Activated CD8-positive, alpha-beta memory T cell treated with anti-CD3 and anti-CD28 coated beads for 1 hour (primary cell): ENCODE measurements around the gene PAGR1.
"Not testable (repeated sequence)": the region's sequence is repeated elsewhere in the genome, so short reads cannot be mapped to it uniquely, and the experiment has no call there.

Experiments
- DNase-seq, 2 donors: peaks; one replicate each; pipeline ENCODE4 v3.0.0-alpha.2; 2020; ENCODE audit warnings: low read depth in 1 of 2; ENCODE audit errors: extremely low read depth in 1 of 2

PAGR1 gene

DNA sequence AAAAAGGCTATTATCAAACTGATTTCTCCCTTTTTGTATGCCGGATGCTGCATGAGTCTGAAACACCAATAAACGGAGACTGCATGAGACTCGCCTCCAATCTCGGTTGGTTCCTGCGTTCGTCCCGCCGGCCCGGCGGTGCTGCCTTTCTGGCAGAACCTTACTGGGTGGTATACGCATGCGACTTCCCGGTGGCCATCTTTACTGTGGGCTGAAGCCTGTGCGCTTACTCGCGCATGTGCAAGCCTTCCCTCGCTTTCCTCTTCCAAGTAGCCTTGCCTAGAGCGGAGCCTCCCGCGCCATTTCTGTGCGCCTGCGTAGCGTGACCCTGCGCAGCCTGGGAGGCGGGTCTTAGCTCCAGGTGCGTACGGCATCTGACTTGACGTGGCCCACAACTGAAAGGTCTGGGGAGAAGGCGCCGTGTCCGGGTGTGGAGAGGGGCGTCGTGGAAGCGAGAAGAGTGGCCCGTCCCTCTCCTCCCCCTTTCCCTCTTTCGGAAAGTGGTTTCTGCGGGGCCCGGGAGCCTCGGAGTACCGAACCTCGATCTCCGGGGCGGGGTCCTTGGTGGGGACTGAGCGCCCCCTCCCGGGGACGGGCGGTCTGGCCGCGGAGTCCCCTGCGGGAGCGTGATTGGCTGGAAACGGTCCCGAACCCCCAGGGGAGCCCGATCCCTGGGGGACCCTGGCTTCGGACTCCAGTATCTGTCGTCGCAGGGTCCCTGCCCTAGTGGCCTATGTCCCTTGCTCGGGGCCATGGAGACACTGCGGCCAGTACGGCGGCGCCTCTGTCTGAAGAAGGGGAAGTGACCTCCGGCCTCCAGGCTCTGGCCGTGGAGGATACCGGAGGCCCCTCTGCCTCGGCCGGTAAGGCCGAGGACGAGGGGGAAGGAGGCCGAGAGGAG is at the start of gene PAGR1:
TSS of gene PAGR1 (plus strand) at position 360 of the 901 bp plus-strand sequence. CDS start at position 734, 374 bp downstream.
- peak; percentile 95 to 98 for DNase-seq

DNA sequence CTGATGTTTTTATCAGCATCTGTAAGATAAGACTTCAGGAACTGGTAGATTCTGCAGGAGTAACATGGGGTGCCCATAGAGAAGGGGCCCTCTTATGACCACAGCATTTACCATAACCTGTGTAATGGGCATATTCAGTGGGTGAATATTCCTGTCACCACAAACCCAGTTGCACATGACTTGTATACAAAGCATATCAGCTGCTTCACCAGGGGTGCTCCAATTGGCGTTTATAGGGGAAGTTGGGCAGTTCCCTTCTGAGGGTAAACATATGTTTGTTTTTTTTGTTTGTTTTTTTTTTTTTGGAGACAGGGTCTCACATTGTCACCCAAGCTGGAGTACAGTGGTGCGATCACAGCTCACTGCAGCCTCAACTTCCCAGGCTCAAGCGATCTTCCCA is 49.4 kb upstream of the PAGR1 start:
- DNase-seq: no peak

DNA sequence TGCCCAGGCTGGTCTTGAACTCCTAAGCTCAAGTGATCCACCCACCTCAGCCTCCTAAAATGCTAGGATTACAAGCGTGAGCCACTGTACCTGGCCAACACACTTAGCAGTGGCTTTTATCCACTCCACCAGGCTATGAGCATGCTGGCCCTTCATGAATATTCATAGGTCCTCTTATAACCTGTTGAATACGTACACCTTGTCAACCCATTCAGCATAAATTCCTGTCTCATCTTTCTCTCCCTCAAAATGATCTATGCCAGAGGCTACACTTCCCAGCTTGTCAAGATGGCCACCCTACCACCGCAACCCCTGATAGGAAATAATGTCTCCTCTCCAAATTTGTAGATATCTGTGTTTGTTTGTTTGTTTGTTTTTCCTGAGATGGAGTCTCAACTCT is 48.9 kb upstream of the PAGR1 start:
- DNase-seq: no peak

DNA sequence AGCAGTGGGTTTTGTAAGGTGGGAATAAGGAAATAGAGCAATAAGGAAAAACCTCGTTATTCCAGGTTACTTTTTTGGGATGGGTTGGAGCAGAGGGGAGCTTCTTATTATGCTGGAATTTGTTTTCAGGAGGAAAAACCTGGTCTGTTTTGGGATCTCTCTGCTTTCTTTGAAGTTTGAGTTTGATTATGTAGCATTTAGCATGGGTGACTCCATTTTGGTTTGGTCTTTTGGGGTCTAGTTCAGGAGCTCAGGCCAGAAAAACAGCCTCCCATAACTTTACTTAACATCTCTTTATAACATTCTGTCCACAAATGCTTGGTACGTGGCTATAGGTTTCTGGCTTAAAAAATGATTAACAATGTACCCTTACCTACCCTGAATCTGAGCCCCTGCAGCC is 46.4 kb upstream of the PAGR1 start:
- no peak for DNase-seq

DNA sequence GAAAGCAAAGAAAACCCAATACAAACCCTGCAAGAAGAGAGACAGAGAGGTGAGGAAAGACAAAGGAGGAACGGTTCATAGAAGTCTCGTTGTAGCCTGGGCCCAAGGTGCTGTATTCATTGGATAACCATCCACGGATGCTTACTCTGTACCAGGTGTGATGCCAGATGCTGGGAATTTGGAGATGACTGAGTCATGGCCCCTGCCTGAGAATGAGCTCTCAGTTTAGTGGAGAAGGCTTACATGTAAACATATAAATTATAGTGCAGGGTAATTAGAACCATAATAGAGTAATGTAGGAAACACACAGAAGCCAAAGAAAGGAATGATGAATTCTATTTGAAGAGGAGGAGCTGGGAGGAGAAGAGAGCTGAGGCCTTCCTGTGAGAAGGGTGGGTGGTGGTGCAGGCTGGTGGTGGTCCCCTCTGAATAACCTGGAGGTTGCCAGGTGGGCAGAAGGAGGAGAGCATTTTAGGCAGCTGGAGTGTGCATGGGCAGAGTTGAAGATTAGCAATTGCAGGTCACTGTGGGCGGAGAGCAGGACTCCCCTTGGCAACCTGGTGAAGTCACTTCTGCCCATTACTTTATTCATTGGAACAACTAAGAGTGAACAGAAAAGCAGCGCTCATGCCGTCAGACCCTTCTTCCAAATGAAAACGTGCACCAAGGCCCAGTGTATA is 45.6 kb upstream of the PAGR1 start:
- DNase-seq: no peak

DNA sequence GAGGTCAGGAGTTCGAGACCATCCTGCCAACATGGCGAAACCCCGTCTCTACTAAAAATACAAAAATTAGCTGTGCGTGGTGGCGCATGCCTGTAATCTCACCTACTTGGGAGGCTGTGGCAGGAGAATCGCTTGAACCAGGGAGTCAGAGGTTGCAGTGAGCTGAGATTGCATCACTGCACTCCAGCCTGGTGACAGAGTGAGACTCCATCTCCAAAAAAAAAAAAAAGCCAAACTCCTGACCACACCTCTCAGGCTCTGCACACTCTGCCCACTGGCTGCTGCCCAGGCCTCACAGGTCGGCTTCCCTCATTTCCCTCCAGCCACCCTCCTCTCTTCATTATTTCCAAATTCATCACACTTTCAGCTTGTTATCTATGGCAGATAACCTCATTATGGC is 43.6 kb upstream of the PAGR1 start:
- DNase-seq: not testable (repeated sequence)

DNA sequence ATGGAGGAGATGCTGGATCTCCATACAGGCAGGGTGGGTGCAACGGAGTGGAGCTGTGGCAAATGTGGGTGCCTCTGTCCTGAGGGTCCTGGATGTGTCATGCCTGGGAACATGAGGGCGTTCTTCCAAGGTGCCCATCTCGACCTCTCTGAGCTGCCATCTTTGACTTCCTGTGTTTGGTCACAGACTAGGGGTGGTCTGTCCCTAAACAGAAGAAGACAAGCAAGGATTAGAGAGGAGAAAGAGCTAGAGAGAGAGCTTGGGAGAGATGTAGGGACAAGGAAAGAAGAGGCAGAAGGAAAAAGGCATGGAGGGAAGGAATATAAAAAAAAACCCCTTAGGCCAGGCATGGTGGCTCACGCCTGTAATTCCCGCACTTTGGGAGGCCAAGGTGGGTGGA is 41.2 kb upstream of the PAGR1 start:
- DNase-seq: no peak

DNA sequence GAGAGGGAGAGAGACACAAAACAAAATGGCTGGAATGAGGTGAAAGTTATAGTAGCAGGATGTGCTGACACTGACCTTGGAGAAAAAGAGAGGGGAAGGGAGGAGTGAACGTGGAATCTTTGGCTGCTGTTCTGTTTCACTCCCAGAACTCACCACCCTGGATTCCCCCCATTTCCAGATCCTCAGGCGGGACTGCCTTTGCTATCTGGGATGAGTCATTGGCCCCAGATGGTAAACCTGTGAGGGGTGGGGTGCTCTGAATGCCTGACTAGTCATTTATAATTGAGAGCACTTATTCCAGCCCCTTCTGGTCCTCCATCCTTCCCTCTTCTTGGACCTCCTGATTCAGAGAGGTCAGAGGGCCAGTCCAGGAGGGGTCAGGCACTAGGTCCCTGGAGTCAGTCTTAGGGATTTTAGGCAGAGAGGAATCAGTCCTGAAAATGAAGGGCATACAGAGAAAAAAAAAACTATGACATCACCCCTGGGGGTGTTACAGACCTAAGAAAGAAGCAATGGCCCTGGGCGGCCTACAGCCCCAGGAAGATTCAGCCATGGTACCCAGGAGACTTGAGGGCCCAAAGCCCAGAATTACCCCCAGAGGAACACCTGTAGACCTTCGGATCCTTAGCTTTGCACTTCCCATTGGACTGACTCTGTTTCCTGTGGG is 40.1 kb upstream of the PAGR1 start:
- no peak for DNase-seq

DNA sequence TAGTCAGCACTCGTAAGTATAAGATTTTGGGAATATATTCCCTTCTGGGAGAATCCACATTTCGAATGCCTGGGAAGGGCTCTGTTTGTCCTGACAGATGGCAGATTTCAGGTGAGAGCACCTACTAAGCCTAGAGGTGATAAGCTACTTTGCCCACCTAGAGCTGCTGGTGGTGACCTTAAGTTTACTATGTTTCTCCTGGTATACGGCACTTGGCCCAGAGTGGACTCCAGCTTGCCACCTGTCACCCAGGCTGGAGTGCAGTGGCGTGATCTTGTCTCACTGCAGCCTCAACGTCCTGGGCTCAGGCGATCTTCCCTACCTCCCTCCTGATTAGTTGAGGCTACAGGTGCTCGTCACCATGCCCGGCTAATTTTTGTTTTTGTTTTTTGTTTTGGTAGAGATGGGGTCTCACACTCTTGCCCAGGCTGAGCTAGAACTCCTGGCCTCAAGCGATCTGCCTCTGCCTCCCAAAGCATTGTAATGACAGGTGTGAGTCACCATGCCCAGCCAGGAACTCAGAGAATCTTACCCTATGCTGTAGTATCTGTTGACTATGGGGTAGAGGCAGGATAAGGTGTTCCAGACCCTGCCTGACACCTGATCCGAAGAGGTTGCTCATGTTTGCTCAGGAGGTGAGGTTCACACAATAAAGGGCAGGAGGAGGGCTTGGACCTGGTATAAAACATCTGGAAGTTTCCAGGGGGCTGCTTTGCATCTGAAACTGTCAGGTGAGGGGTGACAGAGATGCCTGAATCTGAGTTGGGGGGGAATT is 38.2 kb upstream of the PAGR1 start, which contains the start of gene ZG16:
TSS of gene ZG16 (plus strand) at position 681 of the 775 bp plus-strand sequence. CDS start 1,011 bp downstream, outside the sequence.
- DNase-seq: no peak

DNA sequence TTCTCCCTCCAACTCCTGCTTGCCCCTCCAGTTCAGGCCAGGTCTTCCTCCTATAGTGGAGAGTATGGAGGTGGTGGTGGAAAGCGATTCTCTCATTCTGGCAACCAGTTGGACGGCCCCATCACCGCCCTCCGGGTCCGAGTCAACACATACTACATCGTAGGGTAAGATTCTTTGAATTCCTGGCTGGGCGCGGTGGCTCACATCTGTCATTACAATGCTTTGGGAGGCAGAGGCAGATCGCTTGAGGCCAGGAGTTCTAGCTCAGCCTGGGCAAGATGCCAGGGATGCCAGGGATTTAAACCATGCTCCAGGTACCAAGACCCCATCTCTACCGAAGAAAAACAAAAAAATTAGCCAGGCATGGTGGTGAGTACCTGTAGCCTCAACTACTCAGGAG is 36.5 kb upstream of the PAGR1 start:
- DNase-seq: no peak

DNA sequence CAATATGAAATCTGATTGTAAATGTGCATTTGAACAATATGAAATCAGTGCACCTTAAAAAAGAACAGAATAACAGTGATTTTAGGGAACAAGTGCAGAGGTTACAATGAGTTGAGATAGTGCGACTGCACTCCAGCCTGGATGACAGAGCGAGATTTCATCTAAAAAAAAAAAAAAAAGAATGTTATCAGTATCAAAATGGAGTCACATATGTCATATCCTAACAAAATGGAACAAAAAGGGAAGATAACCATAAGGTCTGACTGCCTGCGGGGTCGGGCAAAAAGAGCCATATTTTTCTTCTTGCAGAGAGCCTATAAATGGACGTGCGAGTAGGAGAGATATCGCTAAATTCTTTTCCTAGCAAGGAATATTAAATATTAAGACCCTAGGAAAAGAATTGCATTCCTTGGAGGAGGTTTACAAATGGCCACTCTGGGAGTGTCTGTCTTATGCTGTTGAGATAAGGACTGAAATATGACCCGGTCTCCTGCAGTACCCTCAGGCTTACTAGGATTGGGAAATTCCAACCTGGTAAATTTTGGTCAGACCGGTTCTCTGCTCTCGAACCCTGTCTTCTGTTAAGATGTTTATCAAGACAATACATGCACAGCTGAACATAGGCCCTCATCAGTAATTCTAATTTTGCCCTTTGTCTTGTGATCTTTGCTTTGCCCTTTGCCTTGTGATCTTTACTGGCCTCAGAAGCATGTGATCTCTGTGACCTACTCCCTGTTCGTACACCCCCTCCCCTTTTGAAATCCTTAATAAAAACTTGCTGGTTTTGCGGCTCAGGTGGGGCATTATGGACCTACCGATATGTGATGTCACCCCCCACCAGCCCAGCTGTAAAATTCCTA is 32.6 kb upstream of the PAGR1 start:
- DNase-seq: not testable (repeated sequence)

DNA sequence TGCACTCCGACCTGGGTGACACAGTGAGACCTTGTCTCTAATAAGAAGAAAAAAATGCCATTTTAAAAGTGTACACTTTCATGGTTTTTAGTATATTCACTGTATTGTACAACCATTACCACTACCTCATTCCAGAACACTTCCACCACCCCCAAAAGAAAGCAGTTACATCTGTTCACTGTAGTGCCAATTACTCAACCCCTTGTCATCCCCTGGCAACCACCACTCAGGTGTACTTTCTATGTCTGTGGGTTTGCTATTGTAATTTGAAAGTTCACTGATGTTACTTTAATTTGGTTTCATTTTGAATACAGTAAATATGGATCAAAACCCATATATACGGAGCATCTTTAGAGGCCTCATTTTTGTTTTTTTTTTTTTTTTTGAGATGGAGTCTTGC is 31.8 kb upstream of the PAGR1 start:
- DNase-seq: no peak

DNA sequence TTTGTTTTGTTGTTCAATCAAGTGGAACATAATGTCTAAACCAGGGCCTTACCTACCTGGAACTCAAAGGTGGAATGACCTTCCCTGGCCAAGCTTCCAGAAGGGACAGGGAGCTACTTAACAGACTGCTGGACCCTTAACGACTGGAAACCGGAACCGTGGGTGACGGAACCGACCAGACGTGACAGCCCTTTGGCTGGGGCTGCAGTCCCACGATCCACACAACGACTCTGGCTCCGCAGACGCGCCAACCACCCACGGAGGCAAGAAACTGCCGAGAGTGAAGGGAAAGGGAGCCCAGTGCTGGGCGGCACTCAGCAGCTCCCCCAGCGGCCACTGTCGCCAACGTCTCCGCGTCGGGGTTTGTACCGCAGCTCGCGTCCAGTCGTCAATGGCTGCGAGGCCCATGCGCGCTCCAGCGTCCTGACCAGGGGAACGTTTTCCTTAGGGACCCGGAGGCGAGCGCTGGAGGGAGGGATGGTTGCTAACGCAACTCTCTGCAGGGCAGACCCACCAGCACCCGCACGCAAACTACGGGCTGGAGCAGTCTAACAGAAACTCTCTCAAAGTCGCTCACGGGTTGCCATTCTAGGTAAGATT is 31.0 kb upstream of the PAGR1 start:
- DNase-seq: peak; percentile 37 to 50

DNA sequence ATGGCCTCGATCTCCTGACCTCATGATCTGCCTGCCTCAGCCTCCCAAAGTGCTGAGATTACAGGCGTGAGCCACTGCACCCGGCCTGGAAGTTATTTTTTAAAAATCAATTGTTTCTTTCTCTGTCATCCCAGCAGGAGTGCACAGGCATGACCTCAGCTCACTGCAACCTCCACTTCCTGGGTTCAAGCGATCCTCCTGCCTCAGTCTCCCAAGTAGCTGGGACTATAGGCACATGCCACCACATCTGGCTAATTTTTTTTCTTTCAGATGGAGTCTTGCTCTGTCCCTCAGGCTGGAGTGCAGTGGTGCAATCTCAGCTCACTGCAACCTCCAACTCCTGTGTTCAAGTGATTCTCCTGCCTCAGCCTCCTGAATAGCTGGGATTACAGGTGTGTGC is 28.8 kb upstream of the PAGR1 start:
- not testable (repeated sequence) for DNase-seq

DNA sequence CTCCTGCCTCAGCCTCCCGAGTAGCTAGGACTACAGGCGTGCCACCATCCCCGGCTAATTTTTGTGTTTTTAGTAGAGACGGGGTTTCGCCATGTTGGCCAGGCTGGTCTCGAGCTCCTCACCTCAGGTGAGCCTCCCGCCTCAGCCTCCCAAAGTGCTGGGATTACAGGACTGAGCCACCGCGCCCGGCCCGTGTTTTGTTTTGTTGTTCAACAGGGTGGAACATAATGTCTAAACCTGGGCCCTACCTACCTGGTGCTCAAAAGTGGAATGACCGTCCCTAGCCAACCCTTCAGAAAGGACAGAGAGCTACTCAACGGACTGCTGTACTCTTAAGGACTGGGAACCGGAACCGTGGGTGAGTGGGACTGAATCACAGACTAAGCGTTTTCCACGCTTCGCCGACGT is 26.2 kb upstream of the PAGR1 start:
- DNase-seq: no peak

DNA sequence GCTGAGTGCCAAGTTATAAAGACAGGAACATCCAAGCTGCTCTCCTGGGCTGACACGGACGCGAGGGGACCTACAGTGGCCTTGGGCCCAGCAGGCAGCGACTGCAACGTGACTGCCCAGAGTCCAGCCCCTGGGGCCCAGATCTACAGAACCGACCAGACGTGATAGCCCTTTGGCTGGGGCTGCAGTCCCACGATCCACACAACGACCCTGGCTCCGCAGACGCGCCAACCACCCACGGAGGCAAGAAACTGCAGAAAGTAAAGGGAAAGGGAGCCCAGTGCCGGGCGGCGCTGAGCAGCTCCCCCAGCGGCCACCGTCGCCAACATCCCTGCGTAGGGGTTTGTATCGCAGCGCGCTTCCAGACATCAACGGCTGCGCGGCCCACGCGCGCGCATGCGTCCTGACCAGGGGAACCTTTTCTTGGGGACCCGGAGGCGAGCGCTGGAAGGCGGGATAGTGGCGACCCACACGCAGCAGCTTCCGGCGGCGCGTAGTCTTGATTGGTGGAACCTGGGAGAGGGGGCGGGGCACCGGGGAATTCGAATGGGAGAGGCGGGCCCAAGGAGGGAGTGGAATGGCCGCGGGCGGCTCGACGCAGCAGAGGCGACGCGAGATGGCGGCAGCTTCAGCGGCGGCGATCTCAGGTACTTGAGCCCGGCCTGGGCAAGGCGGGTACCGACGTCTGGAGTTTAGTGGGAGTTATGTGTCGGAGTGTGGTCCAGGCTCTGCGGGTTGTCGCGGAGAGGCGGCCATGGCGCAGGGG is 25.6 kb upstream of the PAGR1 start, which contains the start of gene KIF22:
TSS of gene KIF22 (plus strand) at position 569 of the 766 bp plus-strand sequence. CDS start at position 578, 9 bp downstream.
- DNase-seq: peak; percentile 99 to 100

DNA sequence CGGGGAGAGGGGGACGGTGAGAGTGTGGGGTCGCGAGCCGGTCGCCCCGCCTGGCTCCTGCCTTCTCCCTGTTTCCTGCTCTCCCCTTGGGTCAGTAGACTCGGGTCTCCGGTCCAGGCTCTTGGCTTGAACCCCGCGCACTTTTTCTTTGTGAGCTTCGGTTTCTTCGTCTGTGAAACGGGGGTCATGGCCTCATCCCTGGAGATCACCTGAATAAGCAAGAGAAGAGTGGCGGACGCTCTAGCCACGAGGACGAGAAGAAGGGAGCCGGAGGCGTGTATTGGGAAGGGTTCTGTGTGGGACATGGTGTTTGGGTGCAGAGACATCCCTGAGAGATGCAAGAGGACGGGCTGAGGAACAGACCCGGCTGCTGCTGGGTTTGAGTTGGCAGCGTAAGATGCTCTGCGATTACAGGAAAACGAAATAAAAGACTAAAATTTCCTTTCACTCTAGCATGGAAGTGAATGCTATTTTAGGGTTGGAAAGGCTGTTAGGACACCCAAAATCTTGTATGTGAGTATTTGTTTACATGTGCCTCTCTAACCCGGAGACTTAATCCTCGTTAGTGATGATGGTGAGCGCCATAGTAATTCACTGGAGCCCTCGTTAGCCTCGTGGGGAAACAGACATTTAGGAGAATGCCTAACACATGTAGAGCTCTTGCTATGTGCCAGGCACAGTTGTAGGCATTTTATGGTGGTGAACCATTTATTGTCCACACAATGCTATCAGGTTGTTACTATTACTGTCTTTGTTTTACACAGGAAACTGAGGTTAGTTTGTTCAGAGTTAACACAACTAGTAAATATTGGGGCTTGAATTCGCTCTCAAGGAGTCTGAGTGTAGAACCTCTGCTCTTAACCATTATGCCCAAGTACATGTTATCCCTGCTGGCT is 24.8 kb upstream of the PAGR1 start:
- DNase-seq: no peak
